ENCODE data around the gene BUD31.

- no peak for TF ChIP-seq POLR2A (IDR thresholded peaks at IDR 0.05)
- TF ChIP-seq CTCF (IDR thresholded peaks at IDR 0.05) = no peak
These were observed 33.5 kb upstream of the BUD31 start for GRCh38 chr7:99375070-99375807.
